HepG2 (cell line): ENCODE data around the gene RAPGEF6. TPM values are rescaled to one million over a fixed set of nuclear protein-coding genes. Genes with fewer than 3 reads are reported as not detected.
A peak's percentile ranks its signal among the peaks of the same experiment; 100 is the strongest.

ENCODE experiments used
- ATAC-seq: fragments of 200-7000 bp; cut with Tn5 transposase; 3 replicates; pipeline ENCODE4 v1.9.1; 2020; ENCODE audit warnings: mild to moderate bottlenecking, moderate library complexity
- BruUV-seq: library from RNA; stranded (reverse); fragments of 400-500 nt; replicated peaks from 2 replicates; lab custom pipeline; 2021; lab: Mats Ljungman, UMichigan
- CTCF ChIA-PET: fragments of 300-600 bp; formaldehyde crosslinking; extraction: SDS; loops from one replicate; lab custom pipeline; 2021; ENCODE audit warnings: low total read pairs, inconsistent platforms, low intra/inter-chr PET ratio; lab: Yijun Ruan, JAX
- POLR2A ChIA-PET: fragments of 350-600 bp; sonication (Branson Sonifier 250); formaldehyde crosslinking; loops from one replicate; lab custom pipeline; 2020; ENCODE audit warnings: antibody characterized with exemption, inconsistent platforms; lab: Yijun Ruan, JAX
- DNase-seq: peaks from one replicate; pipeline ENCODE4 v3.0.0-alpha.2; 2015; ENCODE audit warnings: low spot score
- FAIRE-seq: peaks from 3 replicates; lab custom pipeline; 2011; peaks lifted over from hg19 to GRCh38; lab: Jason Lieb, UNC
- H2AFZ ChIP-seq: one replicate; pipeline ENCODE4 v1.6.1; 2011; ENCODE audit warnings: low read length, inconsistent platforms
- H3K27ac ChIP-seq: fragments of 300-600 bp; 3 replicates; pipeline ENCODE4 v1.8.0; 2011; ENCODE audit warnings: mixed run types, mild to moderate bottlenecking, mixed read lengths, low read length, inconsistent platforms; ENCODE audit not compliant: insufficient read depth; ENCODE audit errors: extremely low read length
- H3K27me3 ChIP-seq, 2 experiments: fragments of 200-600 bp in 1 of 2; 2 replicates in 1 of 2; 3 replicates in 1 of 2; pipeline versions ENCODE4 v1.6.0 to v1.8.0; 2011; ENCODE audit warnings: low read length in 2 of 2, mild to moderate bottlenecking in 2 of 2, moderate library complexity in 2 of 2, inconsistent platforms in 1 of 2; ENCODE audit not compliant: insufficient read depth in 2 of 2, control insufficient read depth in 1 of 2
- H3K36me3 ChIP-seq, 2 experiments: fragments of 200-600 bp in 1 of 2; replicated peaks in 1 of 2; 2 replicates in 1 of 2; 3 replicates in 1 of 2; pipeline versions ENCODE4 v1.5.1 to v1.8.0; 2011; ENCODE audit warnings: low read length in 2 of 2, inconsistent platforms in 1 of 2; ENCODE audit not compliant: insufficient read depth in 2 of 2, control insufficient read depth in 1 of 2
- H3K4me1 ChIP-seq: 2 replicates; pipeline ENCODE4 v1.5.1; 2012; ENCODE audit warnings: low read length, inconsistent platforms; ENCODE audit not compliant: insufficient read depth
- H3K4me2 ChIP-seq: 2 replicates; pipeline ENCODE4 v1.6.0; 2011; ENCODE audit warnings: low read depth, low read length, inconsistent platforms
- H3K4me3 ChIP-seq, 3 experiments: fragments of 200-600 bp in 1 of 3; sonication (generic), shearing (Covaris generic) in 1 of 3; replicated peaks in 1 of 3; 2 replicates each; pipeline ENCODE4 v1.5.1; 2011 to 2016; ENCODE audit warnings: low read length in 3 of 3, inconsistent platforms in 2 of 3, low read depth in 2 of 3, mild to moderate bottlenecking in 2 of 3, control low read depth in 1 of 3, mixed read lengths in 1 of 3; ENCODE audit not compliant: insufficient read depth in 1 of 3
- H3K79me2 ChIP-seq: one replicate; pipeline ENCODE4 v1.6.1; 2011; ENCODE audit warnings: low read length, inconsistent platforms; ENCODE audit not compliant: insufficient read depth
- H3K9ac ChIP-seq: 2 replicates; pipeline ENCODE4 v1.6.0; 2011; ENCODE audit warnings: mild to moderate bottlenecking, low read depth, low read length, inconsistent platforms; ENCODE audit not compliant: insufficient read depth
- H3K9me3 ChIP-seq: 2 replicates; pipeline ENCODE4 v1.5.1; 2012; ENCODE audit warnings: mild to moderate bottlenecking, low read length
- H4K20me1 ChIP-seq: 2 replicates; pipeline ENCODE4 v1.6.0; 2011; ENCODE audit warnings: inconsistent platforms, mild to moderate bottlenecking, low read length, moderate library complexity; ENCODE audit not compliant: insufficient read depth
- ARID5B ChIP-seq: IDR thresholded peaks from 2 replicates; pipeline ENCODE4 v1.4.0; 2020; ENCODE audit warnings: mild to moderate bottlenecking, missing genetic modification reagents
- ARNT ChIP-seq: fragments of 450-650 bp; IDR thresholded peaks from 2 replicates; pipeline ENCODE4 v1.6.1; 2017
- FOSL2 ChIP-seq: sonication (generic); formaldehyde crosslinking; IDR thresholded peaks from 2 replicates; pipeline ENCODE4 v1.4.0; 2020; ENCODE audit warnings: missing genetic modification reagents
- FOXK1 ChIP-seq: sonication (generic); formaldehyde crosslinking; IDR thresholded peaks from 2 replicates; pipeline ENCODE4 v1.4.0; 2020; ENCODE audit warnings: low read depth, missing genetic modification reagents, borderline replicate concordance
- HNF4A ChIP-seq: sonication (generic); formaldehyde crosslinking; IDR thresholded peaks from 2 replicates; pipeline ENCODE4 v1.4.0; 2020; ENCODE audit warnings: missing genetic modification reagents
- MAFF ChIP-seq: IDR thresholded peaks from 2 replicates; pipeline ENCODE4 v1.6.1; 2011; ENCODE audit warnings: low read depth, low read length, improper control_type of control experiment
- MXD3 ChIP-seq: IDR thresholded peaks from 2 replicates; pipeline ENCODE4 v1.6.1; 2016; ENCODE audit warnings: mild to moderate bottlenecking, missing biosample characterization, missing genetic modification reagents
- RAD21 ChIP-seq: fragments of 450-650 bp; formaldehyde crosslinking; IDR thresholded peaks from 2 replicates; pipeline ENCODE4 v1.5.0; 2020; ENCODE audit warnings: mild to moderate bottlenecking
- RBFOX2 ChIP-seq: fragments of 200-400 bp; formaldehyde crosslinking; IDR thresholded peaks from 2 replicates; pipeline ENCODE4 v1.6.1; 2017; ENCODE audit warnings: low read depth, mild to moderate bottlenecking, low read length
- RFXAP ChIP-seq: sonication (generic); formaldehyde crosslinking; IDR thresholded peaks from 2 replicates; pipeline ENCODE4 v1.4.0; 2020; ENCODE audit warnings: missing genetic modification reagents, borderline replicate concordance
- TARDBP ChIP-seq: sonication (generic); formaldehyde crosslinking; IDR thresholded peaks from 2 replicates; pipeline ENCODE4 v1.8.0; 2022; ENCODE audit warnings: mild to moderate bottlenecking, missing genetic modification reagents
- ZNF503 ChIP-seq: sonication (generic); formaldehyde crosslinking; IDR thresholded peaks from 2 replicates; pipeline ENCODE4 v1.4.0; 2020; ENCODE audit warnings: missing genetic modification reagents
- ZNF720 ChIP-seq: sonication (generic); formaldehyde crosslinking; IDR thresholded peaks from 2 replicates; pipeline ENCODE4 v1.4.0; 2020; ENCODE audit warnings: missing genetic modification reagents
- ZSCAN31 ChIP-seq: sonication (generic); formaldehyde crosslinking; IDR thresholded peaks from 2 replicates; pipeline ENCODE4 v1.5.0; 2020; ENCODE audit warnings: low read depth, mild to moderate bottlenecking, missing genetic modification reagents
- WGBS: methylation state at CpG from one replicate; pipeline ENCODE4 v1.1.6; 2017; ENCODE audit warnings: low lambda C conversion rate; 5-methylcytosine and 5-hydroxymethylcytosine counted together
- in situ Hi-C: cut with HindIII; loops from 2 replicates; pipeline ENCODE4 v1.10.0; 2017; ENCODE audit warnings: low pct_unique_long_range_greater_than_20kb; ENCODE audit not compliant: extremely low pct_ligation_motif_present
- intact Hi-C: fragments of 100-400 bp; cut with micrococcal nuclease; formaldehyde crosslinking; loops from one replicate; pipeline ENCODE4 v1.10.0; 2022; ENCODE audit not compliant: unreplicated experiment
- polyA plus RNA-seq, 8 experiments: library from polyadenylated mRNA; depleted of rRNA in 3 of 8; stranded (reverse) in 7 of 8; unstranded in 1 of 8; fragments of >200 nt; fragmentation: Illumina TruSeq in 4 of 8; extraction: Trizol in 4 of 8; gene quantifications; 2 replicates each; pipeline versions ENCODE4 v1.2.1 to v1.2.3, GENCODE V29; 2011 to 2016; ENCODE audit warnings: low read depth in 4 of 8, missing spikeins in 1 of 8, mixed read lengths in 1 of 8; ENCODE audit not compliant: insufficient read depth in 1 of 8
- total RNA-seq, 5 experiments: library from RNA; depleted of rRNA; stranded (reverse); fragments of >200 nt; fragmentation: Illumina TruSeq; extraction: Trizol; gene quantifications; 2 replicates each; pipeline ENCODE4 v1.2.3, GENCODE V29; 2016; ENCODE audit warnings: low read depth in 1 of 5

The RAPGEF6 gene
- total and polyA plus RNA-seq, 2 of the 13 experiments (the other 11 are each of a cell fraction or from before 2014, with no cell fraction given), result 7.7 to 24.6 TPM

- Histone ChIP-seq H3K4me2 (no peak overlapping the region), H3K4me3 (no peak overlapping the region), H3K27me3 (no peaks in the 10 kb centered on the region), H3K4me1 (peaks cover 16% of the 10 kb centered on the region), H2AFZ (no peak overlapping the region), H3K36me3 (peaks cover 3 to 31% of the 10 kb centered on the region in 2 experiments; a peak in 4 of 5 replicates), H3K27ac (no peak overlapping the region), H4K20me1 (no peaks in the 10 kb centered on the region), H3K79me2 (no peaks in the 10 kb centered on the region), H3K9ac (no peak overlapping the region), H3K9me3 (no peaks in the 10 kb centered on the region)
- CTCF ChIA-PET, result no interaction called here
- TF ChIP-seq ZNF720 (CRISPR knock-in tag) (no peak), MAFF (no peak), ARNT (no peak), FOSL2 (CRISPR knock-in tag) (no peak), ZSCAN31 (no peak), TARDBP (CRISPR knock-in tag) (no peak)
- FAIRE-seq, result no peak
- no peak for ATAC-seq
- in situ Hi-C loops, result no loop called here
- no TSS peak for BruUV-seq
- 93% methylated on average over 1 of the region's 1 CpG for WGBS
- DNase-seq, result no peak
- POLR2A ChIA-PET, result no interaction called here
- intact Hi-C loops, result no loop called here
These were observed 159.5 kb downstream of the RAPGEF6 start for GRCh38 chr5:131475541-131475941.

- Histone ChIP-seq H3K79me2 (no peaks in the 10 kb centered on the region), H3K4me2 (no peak overlapping the region), H3K9me3 (no peaks in the 10 kb centered on the region), H3K4me1 (peaks cover 16% of the 10 kb centered on the region), H3K9ac (no peak overlapping the region), H3K27ac (peak overlapping the region; percentile 48), H2AFZ (no peak overlapping the region), H4K20me1 (no peaks in the 10 kb centered on the region), H3K36me3 (peaks cover 3 to 26% of the 10 kb centered on the region in 2 experiments; a peak in 4 of 5 replicates), H3K27me3 (no peaks in the 10 kb centered on the region), H3K4me3 (no peak overlapping the region)
- peak; percentile 74 for DNase-seq
- CTCF ChIA-PET, result no interaction called here
- POLR2A ChIA-PET, result no interaction called here
- no TSS peak for BruUV-seq
- in situ Hi-C loops, result no loop called here
- WGBS, result 54% methylated on average over 3 of the region's 3 CpGs
- intact Hi-C loops, result no loop called here
- peak; percentile 88 for ATAC-seq
- FAIRE-seq, result no peak
- no peak for TF ChIP-seq RBFOX2
- TF ChIP-seq ARID5B (CRISPR knock-in tag), result peak; percentile 70
- no peak for TF ChIP-seq RAD21 (CRISPR knock-in tag)
- no peak for TF ChIP-seq MXD3 (CRISPR knock-in tag)
- no peak for TF ChIP-seq FOXK1
- no peak for TF ChIP-seq RFXAP (CRISPR knock-in tag)
- peak; percentile 14; the same call in 1 of the 2 replicates for TF ChIP-seq ZNF503 (CRISPR knock-in tag)
- no peak for TF ChIP-seq HNF4A (CRISPR knock-in tag)
These were observed 161.3 kb downstream of the RAPGEF6 start for GRCh38 chr5:131473731-131474130.
